Natural killer cell (primary cell): ENCODE results near the gene DIP2C. TPM values are rescaled to one million over a fixed set of nuclear protein-coding genes. Genes with fewer than 3 reads are reported as not detected.

Experiments
- ATAC-seq, 3 donors: fragments of 150-1000 bp in 2 of 3; fragments of 200-7000 bp in 1 of 3; cut with Tn5 transposase; 1 replicate in 1 of 3; 2 replicates in 2 of 3; pipeline ENCODE4 v1.10.0; 2021; ENCODE audit warnings: mild to moderate bottlenecking in 2 of 3, moderate library complexity in 2 of 3
- DNase-seq, 2 donors: peaks; one replicate each; pipeline versions ENCODE4 v3.0.0 to v3.0.0-alpha.2; 2013 to 2021; ENCODE audit warnings: mixed read lengths in 1 of 2
- H3K27ac ChIP-seq: one replicate; pipeline ENCODE4 v1.5.1; 2013; ENCODE audit warnings: mild to moderate bottlenecking, low read length
- H3K27me3 ChIP-seq: one replicate; pipeline ENCODE4 v1.6.1; 2013; ENCODE audit warnings: low read length; ENCODE audit not compliant: control insufficient read depth, insufficient read depth
- H3K36me3 ChIP-seq: one replicate; pipeline ENCODE4 v1.6.1; 2013; ENCODE audit warnings: low read length; ENCODE audit not compliant: control insufficient read depth, insufficient read depth
- H3K4me1 ChIP-seq: one replicate; pipeline ENCODE4 v1.6.1; 2013; ENCODE audit warnings: low read length; ENCODE audit not compliant: control insufficient read depth, insufficient read depth
- H3K4me3 ChIP-seq: one replicate; pipeline ENCODE4 v1.5.1; 2013; ENCODE audit warnings: low read length
- H3K9me3 ChIP-seq: one replicate; pipeline ENCODE4 v1.6.1; 2013; ENCODE audit warnings: low read length; ENCODE audit not compliant: control insufficient read depth, insufficient read depth
- H3K27ac Mint-ChIP-seq, 2 donors: one replicate each; pipeline ENCODE4 v1.8.0; 2022; ENCODE audit warnings: mild to moderate bottlenecking in 2 of 2, mixed read lengths in 2 of 2, moderate library complexity in 1 of 2
- H3K27me3 Mint-ChIP-seq, 2 donors: one replicate each; pipeline ENCODE4 v1.8.0; 2022; ENCODE audit warnings: low read depth in 2 of 2, mixed read lengths in 2 of 2
- H3K36me3 Mint-ChIP-seq: one replicate; pipeline ENCODE4 v1.8.0; 2022; ENCODE audit warnings: mixed read lengths
- H3K4me1 Mint-ChIP-seq, 2 donors: one replicate each; pipeline ENCODE4 v1.8.0; 2022; ENCODE audit warnings: mixed read lengths in 2 of 2
- H3K4me3 Mint-ChIP-seq: one replicate; pipeline ENCODE4 v1.8.0; 2022; ENCODE audit warnings: mild to moderate bottlenecking, moderate library complexity, mixed read lengths
- H3K9me3 Mint-ChIP-seq, 2 donors: one replicate each; pipeline ENCODE4 v1.8.0; 2022; ENCODE audit warnings: mixed read lengths in 2 of 2
- WGBS: methylation state at CpG from one replicate; pipeline ENCODE4 v1.1.7; 2013; ENCODE audit warnings: missing lambda C conversion rate; ENCODE audit not compliant: insufficient coverage; 5-methylcytosine and 5-hydroxymethylcytosine counted together
- intact Hi-C: fragments of 100-400 bp; cut with micrococcal nuclease; formaldehyde crosslinking; loops from one replicate; pipeline ENCODE4 v1.14.2; 2022
- total RNA-seq, 4 donors: library from RNA; stranded (reverse); fragments of 120-200 nt in 1 of 4; gene quantifications; one replicate each; pipeline versions ENCODE4 v1.2.3 to v1.2.4, GENCODE V29; 2013 to 2022
- TF ChIP-seq, protein P1 (sequence below): fragments of 200-600 bp; IDR thresholded peaks from one replicate; pipeline ENCODE4 v1.8.0; 2022; ENCODE audit warnings: antibody characterized with exemption

The DIP2C gene
- total RNA-seq, 3 donors from 2014 or later (not counting 1 experiment from before 2014, with no cell fraction given), result 1.5 to 5.8 (median 3.8) TPM

DNA sequence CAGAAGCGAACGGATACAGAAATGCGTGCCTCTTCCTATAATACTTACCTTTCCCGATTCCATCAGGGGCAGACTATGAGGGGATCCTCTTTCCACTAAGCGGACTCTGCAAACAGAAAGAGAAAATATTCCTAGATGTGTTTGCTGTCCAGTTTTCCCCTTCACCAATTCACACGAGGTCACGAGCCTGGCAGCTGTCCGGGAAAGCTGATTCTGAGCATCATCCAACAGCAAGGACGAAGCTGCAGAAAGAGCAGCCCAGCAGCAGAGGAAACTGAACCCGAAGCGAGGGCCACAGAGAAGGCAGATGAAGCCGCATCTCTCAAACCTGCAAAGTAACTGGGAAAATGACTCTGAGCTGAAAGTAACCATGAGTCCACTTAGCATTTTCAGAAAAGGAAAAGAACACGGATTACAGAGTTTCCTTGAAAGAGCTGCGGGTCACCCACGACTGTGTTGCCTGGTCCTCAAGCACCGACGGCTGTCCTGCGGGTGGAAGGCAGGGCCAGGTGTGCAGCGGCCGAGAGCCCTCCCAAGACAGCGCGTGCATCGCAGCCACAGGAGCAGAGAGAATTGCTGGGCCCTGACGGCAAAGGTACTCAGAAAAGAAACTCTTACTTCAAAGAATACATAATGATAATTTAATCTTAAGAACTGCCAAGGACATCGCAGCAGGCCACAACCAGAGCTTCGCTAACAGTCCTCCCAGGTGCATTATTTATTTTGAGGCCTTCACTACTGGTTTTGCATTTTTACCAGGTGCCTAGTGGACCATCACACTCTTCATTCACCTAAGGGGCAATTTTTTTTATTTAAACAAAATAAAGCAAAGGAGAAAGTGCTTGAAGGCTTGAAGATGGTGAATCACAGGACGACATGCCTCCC is 400.9 kb downstream of the DIP2C start:
- peaks cover 6 to 12% of the 10 kb centered on the region in 2 donors for H3K27me3 Mint-ChIP-seq
- Histone ChIP-seq H3K4me3 (no peak overlapping the region), H3K27me3 (no peaks in the 10 kb centered on the region), H3K27ac (no peak overlapping the region), H3K36me3 (no peaks in the 10 kb centered on the region), H3K9me3 (no peaks in the 10 kb centered on the region), H3K4me1 (peaks cover under 1% of the 10 kb centered on the region)
- no peak overlapping the region for H3K27ac Mint-ChIP-seq
- H3K4me3 Mint-ChIP-seq, result no peak overlapping the region
- ATAC-seq (no peak), DNase-seq (no peak)
- H3K36me3 Mint-ChIP-seq, result no peaks in the 10 kb centered on the region
- peaks cover 9 to 12% of the 10 kb centered on the region in 2 donors for H3K4me1 Mint-ChIP-seq
- TF ChIP-seq, protein P1, sequence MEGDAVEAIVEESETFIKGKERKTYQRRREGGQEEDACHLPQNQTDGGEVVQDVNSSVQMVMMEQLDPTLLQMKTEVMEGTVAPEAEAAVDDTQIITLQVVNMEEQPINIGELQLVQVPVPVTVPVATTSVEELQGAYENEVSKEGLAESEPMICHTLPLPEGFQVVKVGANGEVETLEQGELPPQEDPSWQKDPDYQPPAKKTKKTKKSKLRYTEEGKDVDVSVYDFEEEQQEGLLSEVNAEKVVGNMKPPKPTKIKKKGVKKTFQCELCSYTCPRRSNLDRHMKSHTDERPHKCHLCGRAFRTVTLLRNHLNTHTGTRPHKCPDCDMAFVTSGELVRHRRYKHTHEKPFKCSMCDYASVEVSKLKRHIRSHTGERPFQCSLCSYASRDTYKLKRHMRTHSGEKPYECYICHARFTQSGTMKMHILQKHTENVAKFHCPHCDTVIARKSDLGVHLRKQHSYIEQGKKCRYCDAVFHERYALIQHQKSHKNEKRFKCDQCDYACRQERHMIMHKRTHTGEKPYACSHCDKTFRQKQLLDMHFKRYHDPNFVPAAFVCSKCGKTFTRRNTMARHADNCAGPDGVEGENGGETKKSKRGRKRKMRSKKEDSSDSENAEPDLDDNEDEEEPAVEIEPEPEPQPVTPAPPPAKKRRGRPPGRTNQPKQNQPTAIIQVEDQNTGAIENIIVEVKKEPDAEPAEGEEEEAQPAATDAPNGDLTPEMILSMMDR, result no peak
- no peaks in the 10 kb centered on the region for H3K9me3 Mint-ChIP-seq
- intact Hi-C loops, result no loop called here
- WGBS, result 90% methylated on average over 27 of the region's 27 CpGs

DNA sequence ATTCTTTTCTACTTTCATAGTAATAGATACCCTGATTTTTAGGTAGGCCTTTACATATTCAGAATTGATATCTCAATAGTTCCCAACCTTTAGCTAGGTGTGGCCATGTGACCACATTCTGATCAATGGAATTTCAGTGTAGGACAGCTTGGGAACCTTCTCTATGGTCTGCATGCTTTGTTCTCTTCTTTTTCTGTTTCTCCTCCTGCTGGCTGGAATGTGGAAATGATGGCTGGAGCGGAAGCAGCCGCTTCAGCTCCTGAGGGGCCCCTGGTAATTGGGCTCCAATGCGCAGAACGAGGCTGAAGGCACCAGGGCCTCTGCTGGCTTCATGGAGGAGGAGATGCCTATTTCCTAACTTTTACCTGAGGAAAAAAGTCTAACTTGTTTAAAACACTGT is 401.7 kb downstream of the DIP2C start:
- ATAC-seq, result no peak
- H3K27me3 ChIP-seq, result no peaks in the 10 kb centered on the region
- 93% methylated on average over 4 of the region's 4 CpGs for WGBS
- no peak overlapping the region for H3K27ac ChIP-seq
- H3K4me1 ChIP-seq, result no peaks in the 10 kb centered on the region
- intact Hi-C loops, result no loop called here
- H3K36me3 ChIP-seq, result no peaks in the 10 kb centered on the region
- no peak overlapping the region for H3K4me3 ChIP-seq
- Mint-ChIP-seq H3K4me1 (peaks cover 5 to 8% of the 10 kb centered on the region in 2 donors), H3K27me3 (peaks cover 6 to 7% of the 10 kb centered on the region in 2 donors), H3K4me3 (no peak overlapping the region), H3K9me3 (no peaks in the 10 kb centered on the region), H3K36me3 (no peaks in the 10 kb centered on the region), H3K27ac (no peak overlapping the region)
- DNase-seq, result no peak
- TF ChIP-seq, protein P1, result no peak
- no peaks in the 10 kb centered on the region for H3K9me3 ChIP-seq

DNA sequence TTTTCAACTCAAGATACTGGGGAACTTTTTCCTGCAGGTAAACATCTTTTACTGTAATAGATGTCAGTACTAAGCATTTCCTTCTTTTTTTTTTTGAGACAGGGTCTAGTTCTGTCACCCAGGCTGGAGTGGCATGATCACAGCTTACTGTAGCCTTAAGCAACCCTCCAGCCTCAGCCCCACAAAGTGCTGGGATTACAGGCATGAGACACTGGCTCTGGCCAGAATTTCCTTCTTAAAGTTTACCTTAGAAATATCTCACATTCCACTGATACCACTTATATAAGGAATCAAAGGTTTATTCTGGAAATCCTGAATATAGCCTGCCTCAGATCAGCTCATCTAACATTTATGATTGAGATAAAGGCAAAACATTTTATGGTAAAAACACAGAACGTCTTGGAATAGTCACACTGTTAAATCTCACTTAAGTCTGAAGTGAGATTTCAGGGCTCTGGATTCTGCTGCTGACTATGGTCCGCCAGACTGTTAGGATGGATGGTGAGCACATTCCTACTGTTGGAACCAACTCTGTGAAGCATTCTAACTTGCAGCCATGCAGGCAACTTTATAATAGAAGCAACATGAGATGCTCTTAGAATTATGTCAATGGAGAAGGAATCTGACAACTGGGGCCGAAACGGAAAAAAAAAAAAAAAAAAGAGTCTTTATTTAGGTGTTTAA is 402.3 kb downstream of the DIP2C start:
- TF ChIP-seq, protein P1, result no peak
- WGBS, result 88% methylated on average over 2 of the region's 4 CpGs

More for the DNA sequence above, 402.3 kb downstream of the DIP2C start:
- ATAC-seq (no peak), DNase-seq (no peak)
- Mint-ChIP-seq H3K9me3 (no peaks in the 10 kb centered on the region), H3K4me1 (peaks cover 0 to 5% of the 10 kb centered on the region in 2 donors), H3K27me3 (peaks cover under 1 to 4% of the 10 kb centered on the region in 2 donors), H3K4me3 (no peak overlapping the region), H3K36me3 (no peaks in the 10 kb centered on the region), H3K27ac (no peak overlapping the region)
- Histone ChIP-seq H3K4me3 (no peak overlapping the region), H3K27ac (no peak overlapping the region), H3K36me3 (no peaks in the 10 kb centered on the region), H3K27me3 (no peaks in the 10 kb centered on the region), H3K9me3 (no peaks in the 10 kb centered on the region), H3K4me1 (no peaks in the 10 kb centered on the region)
- intact Hi-C loops, result no loop called here
